GM18868 (cell line): ENCODE measurements around the gene MRPS14.
"Not testable (repeated sequence)": the region's sequence is repeated elsewhere in the genome, so short reads cannot be mapped to it uniquely, and the experiment has no call there.

Experiments used
- ATAC-seq: cut with Tn5 transposase; IDR thresholded peaks from one replicate; pipeline ENCODE4 v1.9.1; 2021; ENCODE audit warnings: mild to moderate bottlenecking, moderate library complexity; ENCODE audit not compliant: unreplicated experiment

MRPS14 gene

DNA sequence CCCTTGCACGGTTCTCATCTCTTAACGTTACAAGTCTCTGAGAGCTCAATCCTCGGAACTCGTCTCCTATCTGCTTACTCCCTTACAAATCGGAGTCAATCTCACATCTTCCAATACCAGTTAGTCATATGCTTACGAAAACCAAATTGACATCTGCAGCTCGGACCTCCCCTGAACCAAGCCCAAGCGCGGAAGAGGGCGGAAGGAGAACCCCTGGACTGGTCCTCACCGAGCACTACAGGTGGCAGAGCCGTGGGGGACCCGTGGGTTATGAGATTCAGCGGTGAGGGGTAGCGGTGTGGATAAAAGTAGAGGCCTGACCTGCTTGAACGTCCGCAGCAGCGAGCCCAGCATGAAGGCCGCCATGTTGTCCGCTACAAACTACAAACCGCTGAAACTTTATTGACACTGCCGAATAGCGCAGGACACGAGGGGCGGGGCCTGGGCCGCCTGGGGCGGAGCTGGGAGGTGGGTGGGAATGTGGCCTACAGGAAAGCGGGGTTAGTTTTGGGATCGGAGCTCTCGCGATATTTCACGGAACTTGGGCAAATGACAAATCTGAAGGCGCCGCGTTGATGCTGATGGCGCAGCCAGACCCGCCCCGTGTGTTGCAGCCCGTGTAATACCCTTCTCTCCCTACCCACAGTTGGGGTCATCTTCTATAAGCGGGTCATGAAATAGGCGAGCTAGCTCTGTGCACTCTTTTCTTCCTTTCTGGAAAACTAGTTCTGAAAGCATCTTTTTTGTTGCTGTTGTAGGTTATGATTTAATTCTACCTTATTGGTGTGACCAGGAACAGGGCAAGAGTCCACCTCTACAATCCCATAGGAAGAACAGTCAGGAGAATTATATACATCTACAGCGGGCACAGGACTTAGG is at the start of gene MRPS14:
TSS of gene MRPS14 (minus strand) at position 383 of the 879 bp plus-strand sequence. CDS start at position 366, 17 bp downstream.
- ATAC-seq, result peak; percentile 95

DNA sequence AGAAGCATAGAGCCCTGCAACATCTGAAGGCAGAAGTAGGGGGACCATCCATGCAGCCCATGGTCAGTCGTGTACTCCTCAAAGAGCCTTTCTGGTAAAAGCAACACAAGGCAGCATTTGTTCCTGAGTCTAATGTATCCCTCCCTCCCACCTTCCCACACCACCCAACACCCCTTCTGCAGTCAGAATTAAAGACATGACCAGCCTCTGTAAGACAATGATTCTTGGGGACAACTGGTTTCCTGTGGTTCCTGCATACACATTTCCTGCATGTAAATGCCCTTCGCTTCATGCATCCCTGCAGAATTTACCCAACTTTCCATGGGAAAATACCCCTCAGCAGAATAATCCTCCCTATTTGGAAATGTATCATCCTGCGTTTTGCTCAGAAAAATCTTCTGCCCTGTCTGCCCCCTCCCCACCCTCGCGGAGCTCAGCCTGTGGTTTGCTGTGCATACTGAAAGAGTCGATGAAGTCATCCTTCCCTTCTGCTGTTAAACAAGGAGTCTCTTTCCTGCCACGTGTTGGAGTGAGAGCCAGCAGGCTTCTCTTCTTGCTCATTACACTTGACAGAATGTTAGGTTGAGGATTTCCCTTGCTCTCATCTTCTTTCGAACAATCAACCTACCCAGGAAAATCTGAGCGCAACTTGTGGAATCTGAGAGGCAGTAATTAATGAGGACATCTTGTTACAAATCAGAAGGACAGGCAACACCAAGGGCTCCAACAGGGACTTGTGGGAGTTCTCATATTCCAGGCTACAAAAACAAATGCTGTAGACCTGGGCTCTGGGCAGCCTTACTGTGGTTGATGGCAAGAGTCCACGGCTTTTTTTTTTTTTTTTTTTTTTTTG is 49.1 kb upstream of the MRPS14 start:
- peak; percentile 86 for ATAC-seq

DNA sequence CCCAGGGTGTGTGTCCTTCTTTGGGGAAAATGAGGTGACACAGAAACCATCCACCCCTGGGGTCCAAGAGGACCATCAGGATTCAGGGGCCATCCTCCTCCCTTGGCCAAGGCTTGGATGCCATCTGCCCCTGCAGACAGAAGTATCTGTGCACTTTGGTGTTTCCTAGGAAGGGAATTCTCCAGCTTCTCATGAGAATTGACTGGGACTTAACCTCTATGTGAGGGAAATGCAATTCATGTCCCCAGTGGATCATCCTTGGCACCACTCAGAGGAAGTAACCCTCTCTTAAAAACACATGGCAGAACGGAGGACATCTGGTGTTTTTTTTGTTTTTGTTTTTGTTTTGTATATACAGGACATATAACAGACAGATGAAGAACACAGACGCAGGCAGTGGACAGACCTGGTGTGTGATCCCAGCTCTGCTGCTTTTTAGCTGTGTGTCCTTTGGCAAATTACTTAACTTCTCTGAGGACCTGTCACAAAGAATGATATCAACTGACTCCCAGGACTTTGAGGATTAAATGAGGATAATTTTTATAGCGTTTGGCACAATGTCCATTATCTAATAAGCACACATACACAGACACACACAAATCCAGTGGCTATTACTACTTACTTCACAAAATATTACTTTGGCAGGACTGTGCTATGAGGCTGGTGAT is 48.2 kb upstream of the MRPS14 start:
- ATAC-seq, result no peak

DNA sequence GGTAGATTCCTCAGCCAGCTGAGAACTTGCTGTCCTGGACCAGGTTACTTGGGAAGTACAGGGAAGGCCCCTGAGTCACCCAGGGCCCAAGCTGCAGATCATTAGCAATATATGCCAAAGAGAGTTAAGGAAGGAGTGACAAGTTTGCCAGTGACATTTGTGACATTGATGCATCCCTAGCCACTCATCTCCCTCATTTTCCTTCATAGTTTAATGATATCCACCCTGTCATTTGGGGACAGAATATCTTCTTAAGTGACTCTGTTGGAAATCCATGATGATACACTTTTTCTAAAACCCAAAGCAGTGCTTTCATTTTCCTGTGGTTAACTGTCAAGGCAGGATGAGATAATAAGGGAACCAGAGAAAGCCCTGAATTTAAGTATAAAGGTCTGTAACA is 47.6 kb upstream of the MRPS14 start:
- no peak for ATAC-seq

DNA sequence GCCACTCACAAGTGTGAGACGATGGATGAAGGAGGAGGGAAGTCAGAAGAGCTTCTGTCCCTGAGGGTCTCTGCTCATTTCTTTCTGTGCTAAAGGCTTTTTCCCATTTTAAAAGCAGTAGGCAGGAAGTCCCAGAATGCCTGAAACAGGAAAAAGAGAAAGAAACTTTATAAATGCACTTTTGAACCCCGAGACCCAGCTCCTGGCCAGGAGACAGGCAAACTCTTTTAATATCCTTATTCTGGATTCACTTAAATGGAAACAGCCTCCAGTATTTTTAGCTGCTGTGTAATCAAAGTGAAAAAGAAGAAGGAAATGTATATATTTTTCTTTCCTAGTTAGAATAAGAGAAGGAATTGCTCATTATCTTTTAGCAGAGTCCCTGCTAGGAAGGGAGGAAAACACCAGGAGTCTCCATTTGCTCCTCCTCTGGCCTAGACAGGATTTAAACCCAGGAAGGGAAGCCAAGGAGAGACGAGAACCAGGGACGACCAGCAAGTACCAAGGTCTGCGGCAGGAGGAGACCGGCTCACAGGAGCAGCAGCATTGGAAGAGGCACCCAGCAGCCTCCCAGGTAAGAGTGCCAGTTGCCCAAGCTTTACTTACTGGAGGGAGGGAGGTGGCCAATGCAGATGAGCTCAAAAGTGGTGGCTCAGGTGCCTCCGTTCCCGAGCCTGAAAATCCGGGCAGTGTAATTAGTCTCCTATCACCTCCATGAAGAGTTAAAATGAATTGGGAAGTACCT is 44.3 kb upstream of the MRPS14 start, which contains the start of gene TNN:
TSS of gene TNN (plus strand) at position 472 of the 745 bp plus-strand sequence. CDS start 9,586 bp downstream, outside the sequence.
- ATAC-seq, result no peak

DNA sequence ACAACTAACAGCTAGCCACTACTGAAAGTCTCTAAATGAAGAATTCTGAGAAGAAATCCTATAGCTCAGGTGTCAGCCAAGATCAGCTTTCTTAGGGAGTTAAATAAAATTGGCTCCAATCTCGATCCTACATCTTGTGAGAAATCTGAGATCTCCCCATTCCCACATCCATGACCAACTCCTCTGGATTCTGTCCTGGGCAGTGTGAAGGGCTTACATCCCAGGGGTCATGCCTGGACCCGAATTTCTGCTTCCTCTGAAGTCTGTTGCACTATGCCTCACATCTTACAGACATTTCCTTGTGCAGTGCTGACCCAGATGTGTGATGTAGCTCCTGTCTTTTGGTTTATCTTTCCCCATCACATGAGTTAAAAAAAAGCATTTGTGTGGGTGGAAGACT is 39.6 kb upstream of the MRPS14 start:
- ATAC-seq, result no peak

DNA sequence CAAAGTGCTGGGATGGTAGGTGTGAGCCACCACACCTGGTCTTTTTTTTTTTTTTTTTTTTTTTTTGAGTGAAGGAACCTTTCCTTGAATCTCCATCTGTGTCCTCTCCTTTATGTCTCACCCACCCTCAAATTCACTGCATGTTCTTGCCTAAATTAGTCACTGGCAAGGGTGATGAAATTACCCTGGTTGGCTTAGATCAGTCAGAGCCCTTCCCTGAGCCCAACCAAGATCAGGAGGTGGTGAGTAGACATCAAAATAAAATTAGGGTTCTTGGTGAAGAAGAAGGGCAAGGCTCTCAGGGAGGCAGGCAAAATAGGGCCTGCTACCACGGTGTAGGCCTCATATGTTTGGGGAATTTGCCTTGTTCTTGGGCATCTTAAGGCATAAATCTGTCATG is 39.1 kb upstream of the MRPS14 start:
- ATAC-seq, result no peak

DNA sequence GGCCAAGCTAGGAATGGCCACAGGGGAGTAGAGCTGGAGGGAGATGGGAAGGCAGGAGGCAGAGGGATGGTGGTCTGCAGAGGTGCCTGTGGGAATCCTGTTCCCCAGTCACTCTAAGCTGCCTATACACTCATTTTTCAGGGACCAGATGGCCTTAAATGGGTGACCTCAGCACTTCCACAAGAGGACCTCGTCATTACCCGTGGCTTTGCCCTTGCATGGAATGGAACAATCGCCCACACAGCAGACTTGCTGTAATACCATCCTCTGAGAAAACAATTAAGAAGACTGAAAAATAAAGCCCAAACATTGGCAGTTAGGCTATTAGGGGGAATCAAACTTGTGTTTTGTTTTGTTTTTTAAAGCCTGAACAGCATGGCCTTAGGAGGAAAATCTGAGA is 31.5 kb upstream of the MRPS14 start:
- no peak for ATAC-seq

DNA sequence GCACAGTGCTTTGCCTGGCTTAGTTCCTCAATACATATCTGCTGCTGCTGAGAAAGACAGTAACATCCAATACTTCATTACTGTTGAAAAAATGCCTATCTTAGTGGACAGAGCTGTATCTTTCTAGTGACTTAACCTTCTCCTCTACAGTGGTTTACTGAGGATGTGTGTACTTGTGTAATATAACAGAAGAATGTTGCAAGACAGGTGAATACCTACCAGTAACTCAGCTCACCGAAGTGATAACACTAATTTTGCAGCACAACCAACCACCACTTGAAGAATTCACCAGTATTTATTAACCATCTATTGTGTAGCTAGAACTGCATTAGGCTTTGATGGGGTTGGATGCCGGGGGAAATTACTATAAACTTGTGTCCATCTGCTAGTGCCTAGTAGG is 27.8 kb upstream of the MRPS14 start:
- ATAC-seq, result no peak

DNA sequence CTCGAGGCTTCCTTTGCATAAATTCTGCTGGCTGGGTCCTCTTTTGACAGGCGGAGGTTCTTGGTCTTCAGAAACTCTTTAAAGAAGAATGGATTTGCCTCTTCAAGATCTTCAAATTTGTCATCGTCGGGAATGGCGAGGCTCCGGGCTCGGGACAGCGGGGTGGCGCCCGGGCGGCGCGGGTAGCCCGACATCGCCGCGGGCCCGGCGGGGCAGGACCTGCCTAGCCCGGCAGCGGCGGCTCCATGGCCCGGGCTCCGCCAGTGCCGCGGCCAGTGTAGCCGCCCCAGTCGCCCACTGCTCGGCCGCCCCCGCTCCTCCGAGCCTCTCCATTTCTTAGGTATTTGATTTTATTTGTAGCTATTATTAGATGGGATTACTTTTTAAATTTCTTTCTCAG is 22.3 kb upstream of the MRPS14 start:
- ATAC-seq, result no peak

DNA sequence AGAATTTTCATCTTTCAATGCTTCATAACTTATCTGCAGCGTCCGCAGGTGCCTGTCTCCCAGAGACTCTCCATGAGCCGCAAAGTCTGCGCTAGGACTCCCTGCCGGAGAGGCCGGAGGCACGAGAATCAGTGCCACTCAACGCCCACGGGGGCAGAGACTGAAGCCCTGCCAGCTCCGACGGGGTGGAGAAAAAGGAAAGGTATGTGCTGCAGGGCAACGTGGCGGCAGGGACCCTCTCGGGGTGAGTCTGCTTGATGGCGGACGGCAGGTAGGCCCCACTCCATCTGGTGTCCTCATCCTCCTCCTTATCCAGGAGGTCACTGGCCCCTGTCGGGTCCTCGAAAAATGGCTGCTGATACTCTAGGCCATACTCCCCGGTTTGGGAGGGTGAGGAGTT is 21.9 kb upstream of the MRPS14 start:
- ATAC-seq, result no peak

DNA sequence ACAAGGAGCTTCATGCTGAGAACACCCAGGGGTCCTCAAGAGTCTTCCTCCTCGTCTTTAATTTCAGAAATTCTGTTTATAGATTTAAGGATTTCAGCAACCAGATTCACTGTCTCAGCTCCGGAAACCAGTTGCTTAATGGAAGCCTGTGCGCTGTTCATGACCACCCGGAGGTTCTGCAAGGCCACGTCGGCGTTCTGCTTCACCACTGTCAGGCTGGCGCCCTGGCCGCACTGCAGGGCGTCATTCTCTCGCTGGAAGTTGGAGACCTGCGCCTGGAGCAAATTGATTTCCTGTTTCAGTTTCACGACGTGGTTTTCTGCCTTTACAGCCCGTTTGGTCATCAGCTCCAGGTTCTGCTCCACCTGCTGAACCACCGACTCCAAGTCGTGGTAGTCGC is 21.4 kb upstream of the MRPS14 start:
- ATAC-seq, result not testable (repeated sequence)

DNA sequence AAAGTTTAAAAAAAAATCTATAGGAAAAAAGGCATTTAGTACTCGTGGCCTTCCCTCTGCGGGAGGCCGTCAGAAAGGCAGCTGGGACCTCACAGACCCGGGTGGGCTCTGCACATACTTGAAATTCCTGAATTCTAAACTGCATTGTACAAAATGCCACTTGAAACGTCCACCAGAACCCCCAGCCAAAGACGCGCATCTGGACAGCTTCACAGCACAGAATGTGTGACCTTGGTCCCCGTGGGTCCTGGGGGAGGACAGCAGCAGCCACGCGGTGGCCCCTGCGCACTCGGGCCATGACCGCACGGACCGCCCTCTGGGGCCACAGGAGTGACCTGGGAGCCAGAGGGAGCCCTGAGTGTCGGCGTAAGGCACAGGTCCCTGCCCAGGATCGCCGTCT is 20.6 kb upstream of the MRPS14 start:
- no peak for ATAC-seq

DNA sequence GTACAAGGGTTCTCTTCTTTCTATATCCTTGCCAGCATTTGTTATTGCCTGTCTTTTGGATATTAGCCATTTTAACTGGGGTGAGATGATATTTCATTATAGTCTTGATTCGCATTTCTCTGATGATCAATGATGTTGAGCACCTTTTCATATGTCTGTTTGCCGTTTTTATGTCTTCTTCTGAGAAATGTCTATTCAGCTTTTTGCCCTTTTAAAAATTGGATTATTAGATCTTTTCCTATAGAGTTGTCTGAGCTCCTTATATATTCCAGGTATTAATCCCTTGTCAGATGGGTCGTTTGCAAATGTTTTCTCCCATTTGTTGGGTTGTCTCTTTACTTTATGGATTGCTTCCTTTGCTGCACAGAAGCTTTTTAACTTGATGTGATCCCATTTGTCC is 19.4 kb upstream of the MRPS14 start:
- ATAC-seq, result no peak

DNA sequence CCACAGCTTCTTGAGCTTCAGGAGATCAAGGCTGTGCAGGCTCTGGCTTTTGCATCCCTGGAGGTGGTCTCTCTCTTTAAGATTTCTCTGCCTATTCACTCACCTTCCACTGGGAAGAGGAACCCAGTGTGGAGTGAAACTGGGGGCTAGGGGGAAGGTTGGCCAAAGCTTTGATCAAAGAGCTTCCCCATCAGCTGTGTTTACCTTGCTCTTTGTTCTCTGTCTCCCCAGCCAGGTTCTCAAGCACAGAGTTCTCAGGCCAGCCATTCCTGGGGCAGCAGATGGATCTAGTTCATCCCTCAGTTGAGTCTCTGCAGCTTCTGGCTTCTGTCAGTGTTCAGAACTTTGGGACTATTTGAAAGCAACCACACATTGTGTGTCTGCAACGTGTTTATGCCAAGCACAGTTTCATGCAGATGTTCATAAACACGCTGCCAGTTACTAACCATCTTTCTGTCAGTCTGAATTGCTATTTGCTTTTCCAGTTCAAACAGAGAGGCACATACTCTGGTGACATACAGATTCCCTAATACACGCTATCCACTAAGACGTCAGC is 17.2 kb upstream of the MRPS14 start:
- no peak for ATAC-seq

DNA sequence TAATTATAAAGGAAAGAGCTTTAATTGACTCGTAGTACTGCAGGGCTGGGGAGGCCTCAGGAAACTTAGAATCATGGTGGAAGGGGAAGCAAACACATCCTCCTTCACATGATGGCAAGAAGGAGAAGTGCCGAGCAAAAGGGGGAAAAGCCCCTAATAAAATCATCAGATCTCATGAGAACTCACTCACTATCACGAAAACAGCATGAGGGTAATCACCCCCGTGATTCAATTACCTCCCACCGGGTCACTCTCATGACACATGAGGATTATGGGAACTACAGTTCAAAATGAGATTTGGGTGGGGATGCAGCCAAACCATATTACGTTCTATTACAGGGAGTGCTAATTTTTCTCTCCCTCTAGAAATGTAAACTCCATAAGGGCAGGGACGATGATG is 14.2 kb upstream of the MRPS14 start:
- no peak for ATAC-seq

DNA sequence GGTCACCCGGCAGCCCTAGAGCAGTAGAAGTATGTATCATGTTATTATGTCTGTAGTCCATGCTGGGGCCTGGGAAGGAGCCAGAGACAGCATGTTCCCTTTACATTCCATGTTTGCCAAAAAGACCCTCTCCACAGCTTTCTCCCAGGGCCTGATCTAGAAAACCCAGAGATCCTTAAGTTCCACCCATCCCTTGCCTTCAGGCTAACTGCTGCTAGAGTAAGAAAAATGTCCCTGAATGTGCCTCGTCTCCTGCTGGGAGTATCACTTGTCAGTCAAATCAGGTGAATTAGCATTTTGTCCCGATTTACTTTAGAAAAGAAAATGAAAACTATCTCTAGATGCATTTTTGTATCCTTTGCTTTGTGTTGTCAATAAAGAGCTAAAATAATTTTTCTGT is 13.3 kb upstream of the MRPS14 start:
- no peak for ATAC-seq

DNA sequence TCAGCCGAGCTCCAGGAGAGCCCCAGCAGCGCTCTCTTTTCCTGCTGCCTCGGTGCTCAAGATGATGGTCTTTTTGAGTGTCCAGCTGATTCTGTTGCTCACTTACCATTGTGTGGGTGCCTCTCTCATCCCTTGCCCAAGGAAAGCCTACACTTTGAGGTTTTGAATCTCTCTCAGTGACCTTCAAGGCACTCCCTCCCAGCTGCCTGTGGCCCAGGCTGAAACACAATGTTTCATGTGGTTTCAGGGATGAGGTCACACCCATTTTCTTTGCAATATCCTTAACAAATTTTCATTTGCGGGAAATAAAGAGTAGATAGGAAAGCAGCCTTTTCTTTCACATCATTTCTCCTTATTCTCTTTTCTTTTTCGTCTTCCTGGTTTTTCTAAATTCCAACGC is 12.6 kb upstream of the MRPS14 start:
- ATAC-seq, result no peak

DNA sequence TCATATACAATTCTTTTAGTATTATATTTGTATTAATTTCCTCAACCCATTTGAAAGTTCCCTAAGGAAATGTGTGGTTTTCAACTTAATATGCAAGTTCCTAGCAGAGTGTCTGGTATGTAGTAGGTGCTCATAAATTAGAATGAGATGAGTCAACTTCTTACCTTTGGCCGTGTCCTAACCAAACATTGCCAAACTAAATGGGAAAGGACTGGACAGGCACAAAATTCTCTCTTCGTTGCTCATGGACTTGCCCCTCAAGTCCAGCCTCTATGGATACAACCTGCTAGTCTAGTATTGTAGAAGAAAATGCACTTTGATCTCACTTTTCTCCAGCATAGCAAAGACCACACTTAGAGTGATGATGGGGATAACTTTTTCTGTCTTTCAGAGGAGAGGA is 11.6 kb upstream of the MRPS14 start:
- ATAC-seq, result no peak

DNA sequence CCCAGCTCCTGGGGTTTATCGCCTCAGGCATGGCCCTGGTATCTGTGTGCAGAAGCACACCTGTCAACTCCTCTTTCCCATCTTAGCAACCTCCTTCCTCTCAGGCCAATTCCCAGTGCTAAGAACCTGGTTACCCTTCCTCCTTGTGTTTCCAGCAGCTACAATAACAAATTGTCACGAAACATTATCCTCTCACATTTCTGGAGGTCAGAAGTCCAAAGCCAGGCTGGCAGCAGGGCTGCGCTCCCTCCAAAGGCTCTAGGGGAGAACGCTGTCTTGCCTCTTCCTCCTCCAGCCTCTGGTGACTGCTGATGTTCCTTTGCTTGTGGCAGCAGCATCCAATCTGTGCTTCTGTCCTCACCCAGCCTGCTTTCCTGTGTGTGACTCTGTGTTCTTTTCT is 10.7 kb upstream of the MRPS14 start:
- ATAC-seq, result no peak
